Measurements from ENCODE around the gene LAYN.

Gene LAYN

GRCh38 chr11:111526501-111526900 lies 14.0 kb upstream of the LAYN start:
- Histone ChIP-seq H3K36me3 (ENCODE audit: control insufficient read depth, low read length) (no peaks in the 10 kb centered on the region), H3K4me1 (ENCODE audit: control insufficient read depth, low read length) (no peaks in the 10 kb centered on the region), H3K4me2 (ENCODE audit: low read length) (no peak overlapping the region), H3K9me2 (replicated peaks; ENCODE audit: control insufficient read depth, low read length) (no peaks in the 10 kb centered on the region), H3F3A (ENCODE audit: control insufficient read depth, insufficient read depth) (no peaks in the 10 kb centered on the region), H3K27me3 (ENCODE audit: control insufficient read depth, low read length) (peaks cover 8% of the 10 kb centered on the region), H3K79me2 (ENCODE audit: control insufficient read depth, low read length) (no peaks in the 10 kb centered on the region), H3K4me3 (ENCODE audit: low read length) (no peak overlapping the region), H4K20me1 (ENCODE audit: control insufficient read depth, insufficient read depth, low read depth, low read length) (no peaks in the 10 kb centered on the region), H3K27ac (ENCODE audit: low read depth, low read length) (no peak overlapping the region), H3K9me3 (ENCODE audit: control insufficient read depth, insufficient read depth, low read length) (no peaks in the 10 kb centered on the region)
- TF ChIP-seq, protein P1, sequence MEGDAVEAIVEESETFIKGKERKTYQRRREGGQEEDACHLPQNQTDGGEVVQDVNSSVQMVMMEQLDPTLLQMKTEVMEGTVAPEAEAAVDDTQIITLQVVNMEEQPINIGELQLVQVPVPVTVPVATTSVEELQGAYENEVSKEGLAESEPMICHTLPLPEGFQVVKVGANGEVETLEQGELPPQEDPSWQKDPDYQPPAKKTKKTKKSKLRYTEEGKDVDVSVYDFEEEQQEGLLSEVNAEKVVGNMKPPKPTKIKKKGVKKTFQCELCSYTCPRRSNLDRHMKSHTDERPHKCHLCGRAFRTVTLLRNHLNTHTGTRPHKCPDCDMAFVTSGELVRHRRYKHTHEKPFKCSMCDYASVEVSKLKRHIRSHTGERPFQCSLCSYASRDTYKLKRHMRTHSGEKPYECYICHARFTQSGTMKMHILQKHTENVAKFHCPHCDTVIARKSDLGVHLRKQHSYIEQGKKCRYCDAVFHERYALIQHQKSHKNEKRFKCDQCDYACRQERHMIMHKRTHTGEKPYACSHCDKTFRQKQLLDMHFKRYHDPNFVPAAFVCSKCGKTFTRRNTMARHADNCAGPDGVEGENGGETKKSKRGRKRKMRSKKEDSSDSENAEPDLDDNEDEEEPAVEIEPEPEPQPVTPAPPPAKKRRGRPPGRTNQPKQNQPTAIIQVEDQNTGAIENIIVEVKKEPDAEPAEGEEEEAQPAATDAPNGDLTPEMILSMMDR (IDR thresholded peaks at IDR 0.05; ENCODE audit: low read depth, low read length, poor library complexity, severe bottlenecking) = no peak
- no peak for TF ChIP-seq EZH2phosphoT487 (IDR thresholded peaks at IDR 0.05; ENCODE audit: borderline replicate concordance, low read length)

GRCh38 chr11:111527279-111527678 lies 13.2 kb upstream of the LAYN start:
- TF ChIP-seq EZH2phosphoT487 (IDR thresholded peaks at IDR 0.05; ENCODE audit: borderline replicate concordance, low read length) = no peak
- TF ChIP-seq, protein P1 (IDR thresholded peaks at IDR 0.05; ENCODE audit: low read depth, low read length, poor library complexity, severe bottlenecking) = no peak
- Histone ChIP-seq H3K27me3 (ENCODE audit: control insufficient read depth, low read length) (peaks cover 11% of the 10 kb centered on the region), H3K9me2 (replicated peaks; ENCODE audit: control insufficient read depth, low read length) (no peaks in the 10 kb centered on the region), H3K4me2 (ENCODE audit: low read length) (no peak overlapping the region), H3K4me3 (ENCODE audit: low read length) (no peak overlapping the region), H3K79me2 (ENCODE audit: control insufficient read depth, low read length) (no peaks in the 10 kb centered on the region), H3K36me3 (ENCODE audit: control insufficient read depth, low read length) (no peaks in the 10 kb centered on the region), H3K27ac (ENCODE audit: low read depth, low read length) (no peak overlapping the region), H3K9me3 (ENCODE audit: control insufficient read depth, insufficient read depth, low read length) (no peaks in the 10 kb centered on the region), H3F3A (ENCODE audit: control insufficient read depth, insufficient read depth) (no peaks in the 10 kb centered on the region), H4K20me1 (ENCODE audit: control insufficient read depth, insufficient read depth, low read depth, low read length) (no peaks in the 10 kb centered on the region), H3K4me1 (ENCODE audit: control insufficient read depth, low read length) (no peaks in the 10 kb centered on the region)

DNA sequence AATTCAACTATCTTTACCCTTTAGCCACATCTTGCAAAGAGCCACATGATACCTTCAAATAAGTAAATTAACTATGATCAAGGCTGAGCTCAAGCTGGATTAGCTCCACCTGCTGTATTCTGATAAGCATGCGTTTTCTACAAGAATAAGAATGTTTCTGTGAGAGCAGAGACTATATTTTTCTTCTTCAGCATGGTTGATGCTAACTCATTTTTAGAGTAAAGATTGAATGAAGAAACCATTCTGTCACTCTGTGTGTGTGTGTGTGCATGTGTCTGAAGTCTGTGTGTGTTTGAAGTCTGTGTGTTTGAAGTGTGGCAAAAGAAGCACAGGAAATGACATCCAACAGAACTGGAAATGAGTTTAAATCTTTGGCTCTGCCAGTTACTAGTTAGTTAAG lies 12.0 kb upstream of the LAYN start:
- Histone ChIP-seq H3K4me3 (ENCODE audit: low read length) (no peak overlapping the region), H4K20me1 (ENCODE audit: control insufficient read depth, insufficient read depth, low read depth, low read length) (no peaks in the 10 kb centered on the region), H3K27ac (ENCODE audit: low read depth, low read length) (no peak overlapping the region), H3K27me3 (ENCODE audit: control insufficient read depth, low read length) (peaks cover 12% of the 10 kb centered on the region; the same call in 1 of the 2 replicates), H3K36me3 (ENCODE audit: control insufficient read depth, low read length) (no peaks in the 10 kb centered on the region), H3K9me3 (ENCODE audit: control insufficient read depth, insufficient read depth, low read length) (no peaks in the 10 kb centered on the region), H3K4me1 (ENCODE audit: control insufficient read depth, low read length) (no peaks in the 10 kb centered on the region), H3K9me2 (replicated peaks; ENCODE audit: control insufficient read depth, low read length) (no peaks in the 10 kb centered on the region), H3K79me2 (ENCODE audit: control insufficient read depth, low read length) (no peaks in the 10 kb centered on the region), H3K4me2 (ENCODE audit: low read length) (no peak overlapping the region), H3F3A (ENCODE audit: control insufficient read depth, insufficient read depth) (no peaks in the 10 kb centered on the region)
- TF ChIP-seq, protein P1 (IDR thresholded peaks at IDR 0.05; ENCODE audit: low read depth, low read length, poor library complexity, severe bottlenecking) = peak; percentile 29
- no peak for TF ChIP-seq EZH2phosphoT487 (IDR thresholded peaks at IDR 0.05; ENCODE audit: borderline replicate concordance, low read length)

- no peaks in the 10 kb centered on the region for H3K9me2 ChIP-seq (replicated peaks; ENCODE audit: control insufficient read depth, low read length)
- H3K4me2 ChIP-seq (ENCODE audit: low read length) = no peak overlapping the region
- H4K20me1 ChIP-seq (ENCODE audit: control insufficient read depth, insufficient read depth, low read depth, low read length) = no peaks in the 10 kb centered on the region
- H3K4me3 ChIP-seq (ENCODE audit: low read length) = no peak overlapping the region
- no peak overlapping the region for H3K27ac ChIP-seq (ENCODE audit: low read depth, low read length)
- H3K9me3 ChIP-seq (ENCODE audit: control insufficient read depth, insufficient read depth, low read length) = no peaks in the 10 kb centered on the region
- H3K79me2 ChIP-seq (ENCODE audit: control insufficient read depth, low read length) = no peaks in the 10 kb centered on the region
- no peaks in the 10 kb centered on the region for H3K4me1 ChIP-seq (ENCODE audit: control insufficient read depth, low read length)
- no peaks in the 10 kb centered on the region for H3K36me3 ChIP-seq (ENCODE audit: control insufficient read depth, low read length)
- H3K27me3 ChIP-seq (ENCODE audit: control insufficient read depth, low read length) = peaks cover 17% of the 10 kb centered on the region
- TF ChIP-seq, protein P1 (IDR thresholded peaks at IDR 0.05; ENCODE audit: low read depth, low read length, poor library complexity, severe bottlenecking) = no peak
- TF ChIP-seq EZH2phosphoT487 (IDR thresholded peaks at IDR 0.05; ENCODE audit: borderline replicate concordance, low read length) = no peak
- no peaks in the 10 kb centered on the region for H3F3A ChIP-seq (ENCODE audit: control insufficient read depth, insufficient read depth)
Measured at GRCh38 chr11:111530091-111530490, 10.4 kb upstream of the LAYN start.
